HG02970 (cell line): ENCODE results near the gene CIT.

ENCODE experiments used
- ATAC-seq: cut with Tn5 transposase; IDR thresholded peaks from one replicate; pipeline ENCODE4 v1.9.1; 2021; ENCODE audit warnings: mild to moderate bottlenecking, moderate library complexity, moderate number of reproducible peaks; ENCODE audit not compliant: unreplicated experiment, low FRiP score

CIT gene

DNA sequence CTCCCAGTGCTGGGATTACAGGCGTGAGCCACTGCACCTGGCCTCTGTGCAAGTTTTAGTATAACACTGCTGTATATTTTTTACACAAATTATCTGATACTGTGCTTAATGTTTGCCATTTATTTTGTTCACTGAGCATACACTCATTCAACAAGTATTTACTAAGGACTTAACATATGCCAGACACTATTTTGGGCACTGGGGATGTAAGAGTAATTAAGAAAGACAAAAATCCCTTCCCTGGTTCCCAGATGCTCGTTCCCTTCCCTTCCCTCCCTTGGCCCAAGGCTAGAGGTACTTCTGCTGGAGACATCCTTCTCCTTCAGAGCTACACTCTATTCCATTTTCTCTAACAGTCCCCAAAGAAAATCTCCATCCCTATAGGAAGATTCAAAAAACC lies 12.5 kb downstream of the CIT start:
- ATAC-seq = no peak

- no peak for ATAC-seq
Observed at GRCh38 chr12:119859241-119859640, 17.9 kb downstream of the CIT start.

GRCh38 chr12:119857041-119857591 lies 20.0 kb downstream of the CIT start:
- no peak for ATAC-seq

DNA sequence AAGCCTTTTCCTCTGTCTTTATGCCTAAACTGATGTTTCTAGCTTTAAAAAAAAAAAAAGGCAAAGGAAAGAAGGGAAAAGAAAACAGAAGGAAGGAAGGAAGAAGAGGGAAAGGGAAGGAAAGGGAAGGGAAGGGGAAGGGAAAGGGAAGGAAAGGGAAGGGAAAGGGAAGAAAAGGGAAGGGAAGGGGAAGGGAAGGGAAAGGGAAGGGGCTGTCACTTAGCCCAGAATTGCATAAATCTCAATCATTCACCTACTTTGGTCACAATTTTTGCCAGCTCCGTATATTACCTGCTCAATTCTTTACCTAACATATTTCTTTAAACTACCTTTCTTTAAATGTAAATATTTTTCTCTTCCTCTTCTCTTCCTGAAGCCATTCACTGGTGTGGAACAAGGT lies 26.8 kb downstream of the CIT start:
- no peak for ATAC-seq

GRCh38 chr12:119843100-119843499 lies 34.0 kb downstream of the CIT start:
- ATAC-seq = no peak

DNA sequence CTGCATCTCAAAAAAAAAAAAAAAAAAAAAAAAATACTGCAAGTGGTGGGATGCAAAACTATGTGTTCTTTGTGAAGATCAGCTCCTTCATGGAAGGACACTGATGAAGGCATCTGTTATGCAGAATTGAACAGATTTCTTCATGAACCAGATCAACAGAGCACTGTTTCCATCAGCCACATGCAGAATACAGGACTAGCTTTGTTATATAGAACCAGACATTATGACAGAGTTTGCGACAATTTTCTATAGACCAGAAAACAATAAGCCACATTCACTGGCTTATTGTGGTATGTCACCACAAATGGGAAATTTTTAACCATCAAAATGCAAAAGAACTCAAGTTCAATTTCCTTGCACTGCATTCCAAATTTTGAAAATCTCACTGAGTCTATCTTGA lies 34.7 kb downstream of the CIT start:
- no peak for ATAC-seq

DNA sequence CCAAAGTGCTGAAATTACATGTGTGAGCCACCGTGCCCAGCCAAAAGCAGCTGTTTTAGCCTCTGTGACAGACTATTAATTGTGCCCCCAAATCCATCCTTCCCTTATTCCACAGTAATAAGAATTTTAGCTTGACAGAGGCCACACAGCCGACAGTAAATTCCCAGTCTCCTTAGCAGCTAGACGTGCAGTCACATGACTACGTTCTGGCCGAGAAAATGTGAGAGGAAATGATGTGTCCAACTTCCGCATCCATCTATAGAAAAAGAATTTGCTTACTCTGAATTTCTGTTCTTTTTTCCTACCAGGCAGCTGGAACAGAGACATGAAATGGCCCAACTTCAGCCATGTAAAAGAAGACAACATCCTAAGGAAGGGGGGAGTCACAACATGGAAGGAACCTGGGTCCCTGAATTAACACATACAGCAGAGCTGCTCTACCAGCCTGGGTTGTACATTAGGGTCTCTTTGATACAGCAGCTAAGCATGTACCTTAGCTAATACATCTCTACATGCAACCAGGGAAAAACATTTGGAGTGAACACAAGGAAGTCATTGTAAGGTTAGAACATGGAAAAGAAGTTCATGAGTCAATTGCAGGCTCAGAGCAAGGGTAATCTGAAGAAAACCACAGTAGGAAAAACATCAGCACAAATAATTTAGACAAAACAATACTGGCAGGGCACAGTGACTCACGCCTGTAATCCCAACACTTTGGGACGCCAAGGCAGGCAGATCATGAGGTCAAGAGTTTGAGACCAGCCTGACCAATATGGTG lies 35.5 kb downstream of the CIT start:
- no peak for ATAC-seq

- ATAC-seq = no peak
Observed at GRCh38 chr12:119840582-119840981, 36.5 kb downstream of the CIT start.

- no peak for ATAC-seq
Observed at GRCh38 chr12:119840168-119840567, 37.0 kb downstream of the CIT start.

GRCh38 chr12:119838826-119839600 lies 38.1 kb downstream of the CIT start:
- no peak for ATAC-seq

DNA sequence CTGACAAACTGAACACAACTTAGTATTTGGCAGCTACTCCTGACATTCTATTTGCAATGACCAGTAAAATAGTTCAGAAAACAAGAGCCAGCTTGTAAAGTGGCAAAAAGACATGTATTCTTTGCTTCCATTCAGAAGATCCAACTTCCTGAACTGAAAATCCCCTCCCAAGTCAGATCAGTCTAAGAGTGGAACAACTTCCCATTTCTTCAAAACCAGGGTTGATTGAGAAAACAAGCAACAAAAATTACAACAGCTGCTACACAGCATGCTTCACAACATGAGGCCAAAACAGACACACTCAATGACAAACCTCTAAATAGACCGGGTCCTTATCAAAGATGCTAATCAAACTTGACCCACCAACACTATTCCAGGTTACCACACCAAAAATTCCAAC lies 40.3 kb downstream of the CIT start:
- ATAC-seq = no peak

GRCh38 chr12:119835068-119835467 lies 42.1 kb downstream of the CIT start:
- no peak for ATAC-seq

GRCh38 chr12:119829439-119829838 lies 47.7 kb downstream of the CIT start:
- ATAC-seq = no peak

DNA sequence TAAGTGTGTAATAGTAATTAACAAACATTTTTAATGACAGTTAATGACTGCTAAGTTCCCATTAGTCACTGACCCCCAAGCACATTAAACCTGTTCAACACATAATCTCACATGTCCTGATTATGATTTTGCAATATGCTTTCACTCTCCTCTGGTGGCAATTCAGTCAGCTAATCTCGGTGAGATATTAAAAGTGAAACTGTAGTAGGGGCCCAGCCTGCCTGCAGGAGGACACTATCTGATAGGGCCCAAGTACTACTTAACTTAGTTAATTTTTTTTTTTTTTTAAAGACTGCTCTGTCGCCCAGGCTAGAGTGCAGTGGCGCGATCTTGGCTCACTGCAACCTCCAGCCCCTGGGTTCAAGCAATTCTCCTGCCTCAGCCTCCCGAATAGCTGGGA lies 48.8 kb downstream of the CIT start:
- ATAC-seq = no peak

- no peak for ATAC-seq
Observed at GRCh38 chr12:119827760-119828159, 49.4 kb downstream of the CIT start.

DNA sequence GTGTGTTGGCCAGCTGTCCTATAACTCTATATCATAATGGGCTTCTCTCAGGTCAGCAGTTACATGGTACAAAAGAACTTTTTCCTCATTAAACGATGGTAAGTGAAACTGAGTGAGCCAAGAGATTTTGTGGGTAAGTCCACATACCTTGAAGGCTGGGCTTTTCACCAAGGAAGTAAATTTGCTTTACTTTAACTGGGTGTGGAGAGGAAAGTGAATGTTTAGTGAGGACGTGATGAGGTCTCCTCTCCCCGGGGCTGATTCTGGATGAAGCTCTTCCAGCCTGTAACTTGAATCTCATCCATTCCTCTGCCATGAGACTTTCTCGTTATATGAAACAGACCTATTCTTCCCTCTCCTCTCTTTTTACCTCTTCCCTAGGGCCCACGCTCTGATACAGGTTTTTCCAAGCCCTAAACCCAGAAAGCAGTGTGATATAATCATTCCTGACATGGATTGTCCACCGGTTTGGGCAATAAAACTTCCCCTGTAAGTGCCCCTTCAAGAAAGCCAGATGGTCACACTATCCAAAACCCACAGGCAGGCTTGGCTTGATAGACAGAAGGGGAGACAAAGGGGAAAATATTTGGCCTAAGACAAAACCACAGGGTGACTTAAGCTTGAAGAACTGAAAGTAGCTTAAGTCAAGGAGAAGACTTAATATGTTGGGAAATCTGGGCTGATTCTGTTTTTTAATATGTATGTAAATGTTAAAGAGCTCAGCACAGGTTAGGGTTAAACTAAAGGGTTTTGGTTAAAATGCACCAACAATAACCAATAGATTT lies 50.3 kb downstream of the CIT start:
- no peak for ATAC-seq

DNA sequence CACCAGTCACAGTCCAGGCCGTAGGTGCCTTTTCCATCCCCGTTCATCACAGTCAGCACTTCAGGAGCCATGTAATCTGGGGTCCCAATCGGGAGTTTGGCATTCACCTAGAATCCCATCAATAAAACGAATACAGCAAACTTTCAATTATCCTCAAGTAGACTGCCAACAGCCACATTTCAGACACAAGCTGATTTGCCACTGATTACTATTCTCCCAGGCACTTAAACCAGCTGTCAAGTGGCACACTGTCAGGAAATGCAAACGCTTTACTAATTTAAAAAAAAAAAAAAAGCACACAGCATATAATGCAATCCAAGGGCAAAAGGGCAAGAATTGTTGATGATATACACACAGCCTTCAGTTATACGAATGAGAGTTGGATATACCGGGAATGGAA lies 51.9 kb downstream of the CIT start:
- ATAC-seq = no peak

- ATAC-seq = no peak
Observed at GRCh38 chr12:119822046-119822445, 55.1 kb downstream of the CIT start.

GRCh38 chr12:119819322-119819721 lies 57.8 kb downstream of the CIT start:
- no peak for ATAC-seq

DNA sequence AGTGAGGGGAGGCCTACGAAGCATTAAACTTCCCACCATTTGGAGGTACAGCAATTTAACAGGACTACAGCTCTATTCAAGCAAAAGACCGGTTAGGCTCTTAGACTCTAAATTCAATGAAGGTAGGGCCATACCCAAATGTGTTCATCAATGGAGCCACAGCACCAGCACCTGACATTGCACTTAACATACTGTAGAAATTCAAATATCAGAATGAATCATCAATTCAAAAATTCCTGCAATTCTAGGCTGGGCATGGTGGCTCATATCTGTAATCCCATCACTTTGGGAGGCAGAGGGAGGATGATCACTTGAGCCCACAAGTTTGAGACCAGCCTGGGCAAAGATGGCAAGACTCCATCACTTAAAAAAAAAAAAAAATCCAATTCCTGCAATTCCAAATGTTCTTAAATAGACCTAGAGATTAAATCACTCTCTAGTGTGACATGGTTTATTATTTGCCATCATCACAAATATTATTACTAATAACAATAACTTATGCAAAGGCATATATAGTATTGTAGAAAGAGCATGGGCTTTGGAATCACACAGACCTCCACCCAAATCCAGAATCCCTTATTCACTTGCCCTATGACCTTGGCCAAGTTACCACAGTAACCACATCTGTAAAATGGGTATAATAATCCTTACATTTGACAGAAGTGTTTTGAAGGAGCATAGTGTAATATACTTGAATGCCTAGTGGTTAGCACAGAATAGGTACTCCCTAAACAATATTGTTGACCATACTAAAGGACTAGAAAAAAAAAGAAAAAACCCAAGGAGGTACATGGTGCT lies 59.4 kb downstream of the CIT start:
- no peak for ATAC-seq
